HepG2 (cell line): ENCODE measurements around the gene LSM11. TPM values are rescaled to one million over a fixed set of nuclear protein-coding genes. Genes with fewer than 3 reads are reported as not detected.
A peak's percentile ranks its signal among the peaks of the same experiment; 100 is the strongest.

Experiments
- ATAC-seq: fragments of 200-7000 bp; cut with Tn5 transposase; 3 replicates; pipeline ENCODE4 v1.9.1; 2020; ENCODE audit warnings: mild to moderate bottlenecking, moderate library complexity
- BruUV-seq: library from RNA; stranded (reverse); fragments of 400-500 nt; replicated peaks from 2 replicates; lab custom pipeline; 2021; lab: Mats Ljungman, UMichigan
- CTCF ChIA-PET: fragments of 300-600 bp; formaldehyde crosslinking; extraction: SDS; loops from one replicate; lab custom pipeline; 2021; ENCODE audit warnings: low total read pairs, inconsistent platforms, low intra/inter-chr PET ratio; lab: Yijun Ruan, JAX
- POLR2A ChIA-PET: fragments of 350-600 bp; sonication (Branson Sonifier 250); formaldehyde crosslinking; loops from one replicate; lab custom pipeline; 2020; ENCODE audit warnings: antibody characterized with exemption, inconsistent platforms; lab: Yijun Ruan, JAX
- DNase-seq: peaks from one replicate; pipeline ENCODE4 v3.0.0-alpha.2; 2015; ENCODE audit warnings: low spot score
- FAIRE-seq: peaks from 3 replicates; lab custom pipeline; 2011; peaks lifted over from hg19 to GRCh38; lab: Jason Lieb, UNC
- H2AFZ ChIP-seq: one replicate; pipeline ENCODE4 v1.6.1; 2011; ENCODE audit warnings: low read length, inconsistent platforms
- H3K27ac ChIP-seq: fragments of 300-600 bp; 3 replicates; pipeline ENCODE4 v1.8.0; 2011; ENCODE audit warnings: mixed run types, mild to moderate bottlenecking, mixed read lengths, low read length, inconsistent platforms; ENCODE audit not compliant: insufficient read depth; ENCODE audit errors: extremely low read length
- H3K27me3 ChIP-seq, 2 experiments: fragments of 200-600 bp in 1 of 2; 2 replicates in 1 of 2; 3 replicates in 1 of 2; pipeline versions ENCODE4 v1.6.0 to v1.8.0; 2011; ENCODE audit warnings: low read length in 2 of 2, mild to moderate bottlenecking in 2 of 2, moderate library complexity in 2 of 2, inconsistent platforms in 1 of 2; ENCODE audit not compliant: insufficient read depth in 2 of 2, control insufficient read depth in 1 of 2
- H3K36me3 ChIP-seq, 2 experiments: fragments of 200-600 bp in 1 of 2; replicated peaks in 1 of 2; 2 replicates in 1 of 2; 3 replicates in 1 of 2; pipeline versions ENCODE4 v1.5.1 to v1.8.0; 2011; ENCODE audit warnings: low read length in 2 of 2, inconsistent platforms in 1 of 2; ENCODE audit not compliant: insufficient read depth in 2 of 2, control insufficient read depth in 1 of 2
- H3K4me1 ChIP-seq: 2 replicates; pipeline ENCODE4 v1.5.1; 2012; ENCODE audit warnings: low read length, inconsistent platforms; ENCODE audit not compliant: insufficient read depth
- H3K4me2 ChIP-seq: 2 replicates; pipeline ENCODE4 v1.6.0; 2011; ENCODE audit warnings: low read depth, low read length, inconsistent platforms
- H3K4me3 ChIP-seq, 3 experiments: fragments of 200-600 bp in 1 of 3; sonication (generic), shearing (Covaris generic) in 1 of 3; replicated peaks in 1 of 3; 2 replicates each; pipeline ENCODE4 v1.5.1; 2011 to 2016; ENCODE audit warnings: low read length in 3 of 3, inconsistent platforms in 2 of 3, low read depth in 2 of 3, mild to moderate bottlenecking in 2 of 3, control low read depth in 1 of 3, mixed read lengths in 1 of 3; ENCODE audit not compliant: insufficient read depth in 1 of 3
- H3K79me2 ChIP-seq: one replicate; pipeline ENCODE4 v1.6.1; 2011; ENCODE audit warnings: low read length, inconsistent platforms; ENCODE audit not compliant: insufficient read depth
- H3K9ac ChIP-seq: 2 replicates; pipeline ENCODE4 v1.6.0; 2011; ENCODE audit warnings: mild to moderate bottlenecking, low read depth, low read length, inconsistent platforms; ENCODE audit not compliant: insufficient read depth
- H3K9me3 ChIP-seq: 2 replicates; pipeline ENCODE4 v1.5.1; 2012; ENCODE audit warnings: mild to moderate bottlenecking, low read length
- H4K20me1 ChIP-seq: 2 replicates; pipeline ENCODE4 v1.6.0; 2011; ENCODE audit warnings: inconsistent platforms, mild to moderate bottlenecking, low read length, moderate library complexity; ENCODE audit not compliant: insufficient read depth
- ARID2 ChIP-seq: sonication (generic); formaldehyde crosslinking; IDR thresholded peaks from 2 replicates; pipeline ENCODE4 v1.8.1; 2022; ENCODE audit warnings: mild to moderate bottlenecking, missing genetic modification reagents, borderline replicate concordance
- ATF1 ChIP-seq: IDR thresholded peaks from 2 replicates; pipeline ENCODE4 v1.6.1; 2016; ENCODE audit warnings: mild to moderate bottlenecking, control low read depth
- CCDC6 ChIP-seq: sonication (generic); formaldehyde crosslinking; IDR thresholded peaks from 2 replicates; pipeline ENCODE4 v1.8.1; 2022; ENCODE audit warnings: mild to moderate bottlenecking, missing genetic modification reagents, moderate library complexity
- FOXJ3 ChIP-seq: sonication (generic); formaldehyde crosslinking; IDR thresholded peaks from 2 replicates; pipeline ENCODE4 v1.4.0; 2020; ENCODE audit warnings: missing genetic modification reagents, mild to moderate bottlenecking, borderline replicate concordance
- PAWR ChIP-seq: sonication (generic); formaldehyde crosslinking; IDR thresholded peaks from 2 replicates; pipeline ENCODE4 v1.4.0; 2020; ENCODE audit warnings: missing genetic modification reagents, mild to moderate bottlenecking, borderline replicate concordance
- PAX8 ChIP-seq: sonication (generic); formaldehyde crosslinking; IDR thresholded peaks from 2 replicates; pipeline ENCODE4 v1.8.0; 2022; ENCODE audit warnings: mild to moderate bottlenecking, missing genetic modification reagents, borderline replicate concordance
- RAD21 ChIP-seq: fragments of 450-650 bp; formaldehyde crosslinking; IDR thresholded peaks from 2 replicates; pipeline ENCODE4 v1.5.0; 2020; ENCODE audit warnings: mild to moderate bottlenecking
- SMC3 ChIP-seq: IDR thresholded peaks from 2 replicates; pipeline ENCODE4 v1.6.1; 2011; ENCODE audit warnings: low read length, improper control_type of control experiment
- STAG1 ChIP-seq: sonication (generic); formaldehyde crosslinking; IDR thresholded peaks from 2 replicates; pipeline ENCODE4 v1.4.0; 2020; ENCODE audit warnings: missing genetic modification reagents
- ZNF225 ChIP-seq: sonication (generic); formaldehyde crosslinking; IDR thresholded peaks from 2 replicates; pipeline ENCODE4 v1.4.0; 2020; ENCODE audit warnings: mild to moderate bottlenecking, missing genetic modification reagents
- ZNF616 ChIP-seq: sonication (generic); formaldehyde crosslinking; IDR thresholded peaks from 2 replicates; pipeline ENCODE4 v1.5.0; 2020; ENCODE audit warnings: low read depth, mild to moderate bottlenecking, missing genetic modification reagents
- WGBS: methylation state at CpG from one replicate; pipeline ENCODE4 v1.1.6; 2017; ENCODE audit warnings: low lambda C conversion rate; 5-methylcytosine and 5-hydroxymethylcytosine counted together
- in situ Hi-C: cut with HindIII; loops from 2 replicates; pipeline ENCODE4 v1.10.0; 2017; ENCODE audit warnings: low pct_unique_long_range_greater_than_20kb; ENCODE audit not compliant: extremely low pct_ligation_motif_present
- intact Hi-C: fragments of 100-400 bp; cut with micrococcal nuclease; formaldehyde crosslinking; loops from one replicate; pipeline ENCODE4 v1.10.0; 2022; ENCODE audit not compliant: unreplicated experiment
- polyA plus RNA-seq, 8 experiments: library from polyadenylated mRNA; depleted of rRNA in 3 of 8; stranded (reverse) in 7 of 8; unstranded in 1 of 8; fragments of >200 nt; fragmentation: Illumina TruSeq in 4 of 8; extraction: Trizol in 4 of 8; gene quantifications; 2 replicates each; pipeline versions ENCODE4 v1.2.1 to v1.2.3, GENCODE V29; 2011 to 2016; ENCODE audit warnings: low read depth in 4 of 8, missing spikeins in 1 of 8, mixed read lengths in 1 of 8; ENCODE audit not compliant: insufficient read depth in 1 of 8
- total RNA-seq, 5 experiments: library from RNA; depleted of rRNA; stranded (reverse); fragments of >200 nt; fragmentation: Illumina TruSeq; extraction: Trizol; gene quantifications; 2 replicates each; pipeline ENCODE4 v1.2.3, GENCODE V29; 2016; ENCODE audit warnings: low read depth in 1 of 5
- TF ChIP-seq, protein P1 (sequence below): sonication (generic); formaldehyde crosslinking; IDR thresholded peaks from 2 replicates; pipeline ENCODE4 v1.5.0; 2020; ENCODE audit warnings: mild to moderate bottlenecking, missing genetic modification reagents, moderate library complexity

The LSM11 gene
- total and polyA plus RNA-seq, 2 of the 13 experiments (the other 11 are each of a cell fraction or from before 2014, with no cell fraction given) = 4.5 to 7.2 TPM

DNA sequence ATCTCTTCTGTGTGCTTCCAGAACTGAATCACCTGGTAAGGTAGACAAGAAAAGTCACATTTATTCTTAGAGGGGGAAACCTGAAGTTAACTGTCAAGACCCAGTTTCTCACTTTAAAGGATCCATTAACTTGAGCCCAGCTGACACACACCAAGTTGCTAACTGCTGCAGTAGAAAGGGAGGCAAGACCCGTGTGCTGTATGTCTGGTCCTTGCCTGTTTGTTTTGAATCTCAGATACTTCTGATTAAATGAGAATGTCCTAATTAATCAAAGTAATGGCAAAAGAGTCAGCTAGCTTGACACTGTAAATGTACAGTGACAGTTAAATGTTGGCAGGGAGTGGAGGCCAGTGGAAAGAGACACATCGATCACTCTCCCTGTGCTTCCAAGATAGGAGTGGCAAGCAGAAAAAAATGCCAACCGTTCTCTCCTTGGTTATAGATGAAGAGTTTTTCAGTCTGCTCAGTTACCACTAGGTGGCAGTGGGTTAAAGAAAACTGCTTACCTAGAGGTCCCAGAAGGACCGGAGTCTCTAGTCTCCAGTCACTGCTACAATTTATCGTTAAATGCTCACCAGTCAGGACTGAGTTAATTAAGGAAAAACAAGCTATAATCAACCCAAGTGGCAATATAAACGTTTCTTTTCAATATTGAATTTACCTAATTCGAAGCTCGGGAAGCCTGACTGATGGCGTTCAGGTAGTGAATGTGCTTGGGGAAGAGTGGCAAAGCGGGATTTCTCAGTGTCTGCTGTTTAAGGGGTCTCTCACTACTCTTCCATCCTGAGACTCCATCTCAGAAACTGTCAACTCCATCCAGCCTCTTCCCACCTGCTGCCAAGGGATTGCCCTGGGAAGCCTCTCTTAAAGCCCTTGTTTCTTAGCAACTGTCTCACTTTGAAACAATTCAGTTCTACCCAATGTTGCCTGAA, 18.4 kb downstream of the LSM11 start:
- FAIRE-seq (peak; percentile 90), ATAC-seq (peak; percentile 98), DNase-seq (peak; percentile 60)
- Histone ChIP-seq H2AFZ (no peak overlapping the region), H3K79me2 (no peaks in the 10 kb centered on the region), H4K20me1 (no peaks in the 10 kb centered on the region), H3K27ac (no peak overlapping the region), H3K4me3 (no peak overlapping the region), H3K9me3 (no peaks in the 10 kb centered on the region), H3K36me3 (no peaks in the 10 kb centered on the region), H3K9ac (no peak overlapping the region), H3K4me1 (no peaks in the 10 kb centered on the region), H3K27me3 (no peaks in the 10 kb centered on the region), H3K4me2 (no peak overlapping the region)
- TF ChIP-seq SMC3 (peak; percentile 64), ZNF225 (CRISPR knock-in tag) (no peak), ZNF616 (no peak), CCDC6 (0 out of 2 replicates have a peak, but pooled peaks have one; percentile 10), ARID2 (CRISPR knock-in tag) (no peak), PAX8 (CRISPR knock-in tag) (no peak), FOXJ3 (CRISPR knock-in tag) (no peak), PAWR (no peak), RAD21 (peak; percentile 52; the same call in 1 of the 2 replicates), ATF1 (no peak), STAG1 (peak; percentile 79)
- TF ChIP-seq, protein P1, sequence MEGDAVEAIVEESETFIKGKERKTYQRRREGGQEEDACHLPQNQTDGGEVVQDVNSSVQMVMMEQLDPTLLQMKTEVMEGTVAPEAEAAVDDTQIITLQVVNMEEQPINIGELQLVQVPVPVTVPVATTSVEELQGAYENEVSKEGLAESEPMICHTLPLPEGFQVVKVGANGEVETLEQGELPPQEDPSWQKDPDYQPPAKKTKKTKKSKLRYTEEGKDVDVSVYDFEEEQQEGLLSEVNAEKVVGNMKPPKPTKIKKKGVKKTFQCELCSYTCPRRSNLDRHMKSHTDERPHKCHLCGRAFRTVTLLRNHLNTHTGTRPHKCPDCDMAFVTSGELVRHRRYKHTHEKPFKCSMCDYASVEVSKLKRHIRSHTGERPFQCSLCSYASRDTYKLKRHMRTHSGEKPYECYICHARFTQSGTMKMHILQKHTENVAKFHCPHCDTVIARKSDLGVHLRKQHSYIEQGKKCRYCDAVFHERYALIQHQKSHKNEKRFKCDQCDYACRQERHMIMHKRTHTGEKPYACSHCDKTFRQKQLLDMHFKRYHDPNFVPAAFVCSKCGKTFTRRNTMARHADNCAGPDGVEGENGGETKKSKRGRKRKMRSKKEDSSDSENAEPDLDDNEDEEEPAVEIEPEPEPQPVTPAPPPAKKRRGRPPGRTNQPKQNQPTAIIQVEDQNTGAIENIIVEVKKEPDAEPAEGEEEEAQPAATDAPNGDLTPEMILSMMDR (CRISPR knock-in tag) = peak; percentile 76
- in situ Hi-C loops = no loop called here
- no TSS peak for BruUV-seq
- WGBS = 52% methylated on average over 10 of the region's 10 CpGs
- CTCF ChIA-PET = interaction anchor here (0.8 to 1.4 kb wide), 3 partner anchors 187 to 1371 kb away, joined by 5 to 8 read pairs (median 6); no protein-coding TSS in a partner anchor
- intact Hi-C loops = loop anchor here (1.0 to 2.0 kb wide), 3 partner anchors 187 to 1345 kb away; no protein-coding TSS in a partner anchor
- POLR2A ChIA-PET = no interaction called here
